ENCODE measurements around the gene CLEC18A. TPM values are rescaled to one million over a fixed set of nuclear protein-coding genes. Genes with fewer than 3 reads are reported as not detected.

CLEC18A gene
- total RNA-seq (2022; extraction: Qiagen RNA extraction), result 0.06 to 0.20 TPM (median 0.14 TPM) in 3 of 5 replicates, not detected in the others

DNA sequence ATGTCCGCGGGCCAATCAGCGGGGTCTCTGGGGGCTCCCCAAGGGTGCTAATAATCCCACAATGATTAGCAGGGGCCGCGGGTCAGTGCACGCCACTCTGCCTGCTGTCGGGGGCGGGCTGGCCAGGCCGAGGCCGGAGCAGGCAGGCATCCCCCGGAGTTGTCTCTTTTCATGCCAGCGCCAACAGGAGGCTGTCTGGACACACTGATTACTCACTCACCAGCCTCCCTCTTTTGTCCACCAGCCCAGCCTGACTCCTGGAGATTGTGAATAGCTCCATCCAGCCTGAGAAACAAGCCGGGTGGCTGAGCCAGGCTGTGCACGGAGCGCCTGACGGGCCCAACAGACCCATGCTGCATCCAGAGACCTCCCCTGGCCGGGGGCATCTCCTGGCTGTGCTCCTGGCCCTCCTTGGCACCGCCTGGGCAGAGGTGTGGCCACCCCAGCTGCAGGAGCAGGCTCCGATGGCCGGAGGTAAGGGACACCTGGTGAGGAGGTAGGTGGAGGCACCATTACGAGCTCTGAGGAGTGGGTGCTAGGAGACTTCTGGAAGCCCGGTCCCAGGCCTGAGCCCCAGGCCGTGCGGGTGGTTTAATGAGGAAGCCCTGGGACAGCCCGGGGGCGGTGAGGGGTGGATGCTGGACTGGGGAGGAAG, at the start of gene CLEC18A:
Gene CLEC18A, plus strand, starts transcription at position 318 of the 655 bp plus-strand sequence. Its CDS starts 33 bp downstream, at position 351.

Other genes with a start within 250 kb of the CLEC18A start
- 2,154 to 2,357 TPM (median 2,312 TPM) in 5 replicates for gene NQO1, start 224.8 kb upstream of the CLEC18A start, total RNA-seq (2022; extraction: Qiagen RNA extraction)
- 110 to 121 TPM (median 113 TPM) in 5 replicates for gene NOB1, start 196.4 kb upstream of the CLEC18A start, total RNA-seq (2022; extraction: Qiagen RNA extraction)
- 19.1 to 24.6 TPM (median 22.9 TPM) in 5 replicates for gene WWP2, start 189.0 kb upstream of the CLEC18A start, total RNA-seq (2022; extraction: Qiagen RNA extraction)
- gene PDPR, start 163.0 kb downstream of the CLEC18A start, total RNA-seq (2022; extraction: Qiagen RNA extraction), result 12.7 to 19.3 TPM (median 17.2 TPM) in 5 replicates
- gene CLEC18C, start 222.5 kb downstream of the CLEC18A start, total RNA-seq (2022; extraction: Qiagen RNA extraction), result 0.02 to 0.13 TPM (median 0.08 TPM) in 4 of 5 replicates, not detected in the other

Data from A549 treated with dexamethasone at 1 μM for 4 hours (cell line).